Peyer's patch (tissue), 4 donors: ENCODE data around the gene FAM114A1. TPM values are rescaled to one million over a fixed set of nuclear protein-coding genes. Genes with fewer than 3 reads are reported as not detected.

Source experiments
- DNase-seq, 3 donors: peaks; one replicate each; pipeline ENCODE4 v3.0.0-alpha.2; 2017 to 2019
- H3K27ac ChIP-seq, 4 donors: fragments of 200-600 bp; sonication (generic); one replicate each; pipeline ENCODE4 v1.5.1; 2016 to 2019
- H3K27me3 ChIP-seq, 2 donors: fragments of 200-600 bp; sonication (generic); one replicate each; pipeline ENCODE4 v1.5.1; 2019
- H3K36me3 ChIP-seq, 3 donors: fragments of 200-600 bp; sonication (generic); one replicate each; pipeline ENCODE4 v1.5.1; 2016 to 2019
- H3K4me1 ChIP-seq, 4 donors: fragments of 200-600 bp; sonication (generic); one replicate each; pipeline ENCODE4 v1.5.1; 2016 to 2019
- H3K4me3 ChIP-seq, 4 donors: fragments of 200-600 bp; sonication (generic); 1 replicate in 3 of 4; 2 replicates in 1 of 4; pipeline ENCODE4 v1.5.1; 2016 to 2019; ENCODE audit warnings: mild to moderate bottlenecking in 1 of 4
- H3K9me3 ChIP-seq, 4 donors: fragments of 200-600 bp; sonication (generic); one replicate each; pipeline ENCODE4 v1.5.1; 2016 to 2019; ENCODE audit warnings: mild to moderate bottlenecking in 1 of 4
- POLR2A ChIP-seq, 2 donors: fragments of 450-650 bp; IDR thresholded peaks; one replicate each; pipeline ENCODE4 v1.5.1; 2017; ENCODE audit warnings: antibody characterized with exemption in 2 of 2, mild to moderate bottlenecking in 2 of 2, moderate library complexity in 2 of 2
- total RNA-seq, 4 donors: library from RNA; depleted of rRNA; stranded (reverse); fragments of >200 nt; gene quantifications; one replicate each; pipeline ENCODE4 v1.1.0, GENCODE V29; 2016
- TF ChIP-seq, protein P1 (sequence below), 6 experiments: fragments of 450-650 bp in 4 of 6; fragments of 200-600 bp in 2 of 6; sonication (generic) in 1 of 6; IDR thresholded peaks; one replicate each; pipeline ENCODE4 v1.5.1; 2017 to 2019; ENCODE audit warnings: antibody characterized with exemption in 6 of 6, mild to moderate bottlenecking in 3 of 6, moderate library complexity in 1 of 6

Gene FAM114A1
- total RNA-seq, 4 donors from 2014 or later, result 52.2 to 106 (median 69.0) TPM

DNA sequence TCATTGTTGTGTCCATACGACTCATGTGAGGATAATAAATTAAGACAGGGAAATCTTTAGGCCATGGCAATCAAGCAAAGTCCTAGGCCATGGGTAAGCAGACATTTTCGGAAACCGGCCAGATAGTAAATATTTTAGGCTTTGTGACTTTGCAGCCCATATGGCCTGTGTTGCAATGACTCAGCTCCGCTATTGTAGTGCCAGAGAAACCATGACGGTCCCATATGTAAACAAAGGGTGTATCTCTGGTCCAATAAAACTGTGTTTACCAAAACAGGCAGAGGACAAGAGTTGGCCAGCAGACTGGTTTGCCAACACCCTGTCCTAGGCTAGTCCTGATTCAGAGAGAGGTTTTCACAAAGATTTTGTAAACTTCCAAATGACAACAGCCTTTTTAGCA lies 5.0 kb downstream of the FAM114A1 start:
- TF ChIP-seq POLR2A (IDR thresholded peaks at IDR 0.05), result no peak
- DNase-seq, result peak in 1 of 3 donors; percentile 55
- Histone ChIP-seq H3K27ac (peak overlapping the region in 3 of 4 donors; percentile 28 to 58 (median 29)), H3K9me3 (no peaks in the 10 kb centered on the region), H3K4me3 (no peak overlapping the region), H3K36me3 (peaks cover 0 to 7% (median 0%) of the 10 kb centered on the region in 3 donors), H3K27me3 (no peaks in the 10 kb centered on the region), H3K4me1 (peaks cover 0 to 21% (median 0%) of the 10 kb centered on the region in 4 donors)

DNA sequence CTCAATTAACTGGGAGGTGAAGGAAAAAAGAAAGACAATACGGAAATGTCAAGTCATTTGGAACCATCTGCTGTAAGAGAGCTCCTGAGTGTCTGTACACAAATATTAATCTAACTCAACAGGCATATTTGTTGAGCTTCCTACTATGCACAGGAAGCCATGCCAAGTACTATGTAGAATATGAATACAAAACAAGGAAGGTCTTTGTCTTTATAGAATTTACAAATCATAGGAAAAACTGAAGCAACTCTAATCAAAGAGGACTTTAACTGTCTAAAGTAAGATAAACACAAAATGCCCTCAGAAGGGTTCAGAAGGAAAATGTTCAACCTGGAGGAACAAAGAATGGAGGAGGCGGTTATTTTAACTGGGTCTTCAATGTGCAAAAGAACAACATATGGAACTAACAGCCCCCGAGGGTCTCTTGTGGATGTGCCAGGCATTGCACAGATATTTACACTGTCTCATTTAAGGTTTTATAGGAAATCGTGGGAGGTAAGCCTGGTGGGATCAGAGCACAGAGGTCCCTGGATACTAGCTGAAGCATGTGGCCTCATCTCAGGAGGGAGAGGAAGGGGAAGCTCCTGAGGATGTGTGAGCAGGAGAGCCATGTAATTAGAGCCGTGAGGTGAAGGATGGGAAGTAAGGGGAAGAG lies 5.8 kb downstream of the FAM114A1 start:
- Histone ChIP-seq H3K4me3 (no peak overlapping the region), H3K4me1 (peaks cover 0 to 21% (median 0%) of the 10 kb centered on the region in 4 donors), H3K27ac (peak overlapping the region in 3 of 4 donors; percentile 28 to 58 (median 29)), H3K36me3 (peaks cover 0 to 11% (median 0%) of the 10 kb centered on the region in 3 donors), H3K27me3 (no peaks in the 10 kb centered on the region), H3K9me3 (no peaks in the 10 kb centered on the region)
- TF ChIP-seq, protein P1, sequence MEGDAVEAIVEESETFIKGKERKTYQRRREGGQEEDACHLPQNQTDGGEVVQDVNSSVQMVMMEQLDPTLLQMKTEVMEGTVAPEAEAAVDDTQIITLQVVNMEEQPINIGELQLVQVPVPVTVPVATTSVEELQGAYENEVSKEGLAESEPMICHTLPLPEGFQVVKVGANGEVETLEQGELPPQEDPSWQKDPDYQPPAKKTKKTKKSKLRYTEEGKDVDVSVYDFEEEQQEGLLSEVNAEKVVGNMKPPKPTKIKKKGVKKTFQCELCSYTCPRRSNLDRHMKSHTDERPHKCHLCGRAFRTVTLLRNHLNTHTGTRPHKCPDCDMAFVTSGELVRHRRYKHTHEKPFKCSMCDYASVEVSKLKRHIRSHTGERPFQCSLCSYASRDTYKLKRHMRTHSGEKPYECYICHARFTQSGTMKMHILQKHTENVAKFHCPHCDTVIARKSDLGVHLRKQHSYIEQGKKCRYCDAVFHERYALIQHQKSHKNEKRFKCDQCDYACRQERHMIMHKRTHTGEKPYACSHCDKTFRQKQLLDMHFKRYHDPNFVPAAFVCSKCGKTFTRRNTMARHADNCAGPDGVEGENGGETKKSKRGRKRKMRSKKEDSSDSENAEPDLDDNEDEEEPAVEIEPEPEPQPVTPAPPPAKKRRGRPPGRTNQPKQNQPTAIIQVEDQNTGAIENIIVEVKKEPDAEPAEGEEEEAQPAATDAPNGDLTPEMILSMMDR (IDR thresholded peaks at IDR 0.05), result no peak
- no peak for TF ChIP-seq POLR2A (IDR thresholded peaks at IDR 0.05)
- DNase-seq, result no peak

DNA sequence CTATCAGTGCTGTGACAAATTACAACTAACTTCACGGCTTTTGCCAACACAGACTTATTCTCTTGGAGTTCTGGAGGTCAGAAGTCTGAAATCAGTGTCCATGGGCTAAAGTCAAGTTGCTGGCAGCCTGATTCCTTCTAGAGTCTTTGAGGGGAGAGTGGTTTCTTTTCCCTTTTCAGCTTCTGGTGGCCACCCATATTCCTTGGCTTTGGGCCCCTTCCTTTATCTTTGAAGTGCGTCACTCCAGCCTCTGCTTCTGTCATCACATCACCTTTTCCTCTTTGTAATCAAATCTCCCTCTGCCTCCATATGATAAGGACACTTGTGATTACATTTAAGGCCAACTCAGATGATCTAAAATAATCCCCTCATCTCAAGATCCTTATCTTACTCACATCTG lies 9.0 kb downstream of the FAM114A1 start:
- Histone ChIP-seq H3K27me3 (no peaks in the 10 kb centered on the region), H3K9me3 (no peaks in the 10 kb centered on the region), H3K36me3 (peaks cover 0 to 25% (median 0%) of the 10 kb centered on the region in 3 donors), H3K4me3 (no peak overlapping the region), H3K27ac (no peak overlapping the region), H3K4me1 (peaks cover 0 to 15% (median 0%) of the 10 kb centered on the region in 4 donors)
- DNase-seq, result no peak
- TF ChIP-seq, protein P1 (IDR thresholded peaks at IDR 0.05), result no peak
- TF ChIP-seq POLR2A (IDR thresholded peaks at IDR 0.05), result no peak

DNA sequence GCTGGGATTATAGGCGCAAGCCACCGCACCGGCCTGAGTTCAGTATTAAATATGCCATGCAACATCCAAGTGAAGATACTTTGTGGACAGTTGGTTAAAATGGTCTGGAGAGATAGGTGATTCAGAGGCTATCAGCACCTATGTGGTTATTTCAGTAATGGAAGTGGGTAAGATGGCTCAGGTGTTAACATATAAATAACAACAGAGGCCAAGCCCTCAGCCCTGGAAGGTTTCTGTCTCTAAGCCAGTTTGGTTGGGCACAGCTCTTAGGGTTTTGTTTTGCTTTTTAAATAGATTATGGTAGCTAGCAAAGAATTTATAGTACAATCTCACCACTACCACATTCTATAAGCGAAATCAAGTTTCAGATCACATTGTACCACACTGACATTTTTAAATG lies 16.6 kb downstream of the FAM114A1 start:
- no peak for TF ChIP-seq POLR2A (IDR thresholded peaks at IDR 0.05)
- TF ChIP-seq, protein P1 (IDR thresholded peaks at IDR 0.05), result no peak
- Histone ChIP-seq H3K4me1 (no peaks in the 10 kb centered on the region), H3K27ac (no peak overlapping the region), H3K4me3 (no peak overlapping the region), H3K36me3 (peaks cover 0 to 22% (median 0%) of the 10 kb centered on the region in 3 donors), H3K27me3 (no peaks in the 10 kb centered on the region), H3K9me3 (no peaks in the 10 kb centered on the region)
- DNase-seq, result no peak

DNA sequence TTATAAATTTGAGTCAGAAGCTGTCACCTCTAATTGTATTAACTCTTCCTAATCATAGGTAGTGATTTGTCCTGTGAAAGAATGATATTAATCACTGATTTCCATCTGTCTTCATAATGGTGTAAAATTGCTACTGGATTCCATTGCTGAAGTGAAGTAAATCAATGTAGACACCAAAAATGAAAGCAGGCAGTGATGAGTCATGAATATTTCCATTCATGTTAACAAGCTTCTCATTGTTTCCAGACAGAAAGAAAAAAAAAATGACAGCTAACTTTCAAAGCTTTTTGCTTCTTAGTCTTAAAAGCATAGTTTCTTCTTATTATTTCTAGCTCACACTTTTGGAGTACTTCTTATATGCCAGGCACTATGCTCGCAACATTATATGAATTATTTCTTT lies 21.5 kb downstream of the FAM114A1 start:
- Histone ChIP-seq H3K27ac (peak overlapping the region in 1 of 4 donors; percentile 43), H3K36me3 (peaks cover 0 to 6% (median 0%) of the 10 kb centered on the region in 3 donors), H3K4me1 (peaks cover 0 to 19% (median 0%) of the 10 kb centered on the region in 4 donors), H3K27me3 (no peaks in the 10 kb centered on the region), H3K4me3 (no peak overlapping the region), H3K9me3 (no peaks in the 10 kb centered on the region)
- no peak for DNase-seq
- no peak for TF ChIP-seq POLR2A (IDR thresholded peaks at IDR 0.05)
- TF ChIP-seq, protein P1 (IDR thresholded peaks at IDR 0.05), result no peak
